Measurements from ENCODE around the gene MND1.

The MND1 gene

GRCh38 chr4:153434190-153434589 lies 89.7 kb downstream of the MND1 start:
- H3K4me3 ChIP-seq (ENCODE audit: insufficient read length, low read depth), result no peak overlapping the region
- no peaks in the 10 kb centered on the region for H3K4me1 ChIP-seq (ENCODE audit: insufficient read depth, insufficient read length)
- no peaks in the 10 kb centered on the region for H3K9me3 ChIP-seq (ENCODE audit: insufficient read depth, low read length)
- no peak for DNase-seq (ENCODE audit: low read depth, low spot score)
- no peak overlapping the region for H3K9ac ChIP-seq (ENCODE audit: insufficient read length, low read depth)
- TF ChIP-seq SUZ12 (IDR thresholded peaks at IDR 0.05; ENCODE audit: extremely low read depth, insufficient read depth, insufficient read length) (no peak), YY1 (IDR thresholded peaks at IDR 0.05; ENCODE audit: insufficient read depth, insufficient read length) (no peak), ZNF274 (IDR thresholded peaks at IDR 0.05; ENCODE audit: low read depth, low read length) (no peak)
- no peaks in the 10 kb centered on the region for H3K27me3 ChIP-seq (ENCODE audit: insufficient read depth, insufficient read length)
- H3K36me3 ChIP-seq (ENCODE audit: insufficient read depth, insufficient read length, low read length), result no peaks in the 10 kb centered on the region

GRCh38 chr4:153438916-153439756 lies 94.6 kb downstream of the MND1 start:
- Histone ChIP-seq H3K4me1 (ENCODE audit: insufficient read depth, insufficient read length) (no peaks in the 10 kb centered on the region), H3K27me3 (ENCODE audit: insufficient read depth, insufficient read length) (no peaks in the 10 kb centered on the region), H3K9me3 (ENCODE audit: insufficient read depth, low read length) (no peaks in the 10 kb centered on the region), H3K4me3 (ENCODE audit: insufficient read length, low read depth) (no peak overlapping the region), H3K9ac (ENCODE audit: insufficient read length, low read depth) (no peak overlapping the region), H3K36me3 (ENCODE audit: insufficient read depth, insufficient read length, low read length) (no peaks in the 10 kb centered on the region)
- TF ChIP-seq ZNF274 (IDR thresholded peaks at IDR 0.05; ENCODE audit: low read depth, low read length), result no peak
- TF ChIP-seq SUZ12 (IDR thresholded peaks at IDR 0.05; ENCODE audit: extremely low read depth, insufficient read depth, insufficient read length), result no peak
- no peak for TF ChIP-seq YY1 (IDR thresholded peaks at IDR 0.05; ENCODE audit: insufficient read depth, insufficient read length)
- DNase-seq (ENCODE audit: low read depth, low spot score), result no peak

GRCh38 chr4:153439831-153440230 lies 95.3 kb downstream of the MND1 start:
- Histone ChIP-seq H3K9ac (ENCODE audit: insufficient read length, low read depth) (no peak overlapping the region), H3K27me3 (ENCODE audit: insufficient read depth, insufficient read length) (no peaks in the 10 kb centered on the region), H3K9me3 (ENCODE audit: insufficient read depth, low read length) (no peaks in the 10 kb centered on the region), H3K4me3 (ENCODE audit: insufficient read length, low read depth) (no peak overlapping the region), H3K4me1 (ENCODE audit: insufficient read depth, insufficient read length) (no peaks in the 10 kb centered on the region), H3K36me3 (ENCODE audit: insufficient read depth, insufficient read length, low read length) (no peaks in the 10 kb centered on the region)
- DNase-seq (ENCODE audit: low read depth, low spot score), result no peak
- TF ChIP-seq YY1 (IDR thresholded peaks at IDR 0.05; ENCODE audit: insufficient read depth, insufficient read length) (no peak), SUZ12 (IDR thresholded peaks at IDR 0.05; ENCODE audit: extremely low read depth, insufficient read depth, insufficient read length) (no peak)

- Histone ChIP-seq H3K4me1 (ENCODE audit: insufficient read depth, insufficient read length) (no peaks in the 10 kb centered on the region), H3K36me3 (ENCODE audit: insufficient read depth, insufficient read length, low read length) (no peaks in the 10 kb centered on the region), H3K9ac (ENCODE audit: insufficient read length, low read depth) (no peak overlapping the region), H3K4me3 (ENCODE audit: insufficient read length, low read depth) (no peak overlapping the region), H3K9me3 (ENCODE audit: insufficient read depth, low read length) (no peaks in the 10 kb centered on the region), H3K27me3 (ENCODE audit: insufficient read depth, insufficient read length) (no peaks in the 10 kb centered on the region)
- no peak for TF ChIP-seq YY1 (IDR thresholded peaks at IDR 0.05; ENCODE audit: insufficient read depth, insufficient read length)
- TF ChIP-seq SUZ12 (IDR thresholded peaks at IDR 0.05; ENCODE audit: extremely low read depth, insufficient read depth, insufficient read length), result no peak
- TF ChIP-seq ZNF274 (IDR thresholded peaks at IDR 0.05; ENCODE audit: low read depth, low read length), result no peak
- no peak for DNase-seq (ENCODE audit: low read depth, low spot score)
Measured at GRCh38 chr4:153440475-153440874, 96.0 kb downstream of the MND1 start.

- Histone ChIP-seq H3K4me1 (ENCODE audit: insufficient read depth, insufficient read length) (peaks cover 3% of the 10 kb centered on the region), H3K36me3 (ENCODE audit: insufficient read depth, insufficient read length, low read length) (no peaks in the 10 kb centered on the region), H3K9ac (ENCODE audit: insufficient read length, low read depth) (no peak overlapping the region), H3K27me3 (ENCODE audit: insufficient read depth, insufficient read length) (no peaks in the 10 kb centered on the region), H3K9me3 (ENCODE audit: insufficient read depth, low read length) (no peaks in the 10 kb centered on the region), H3K4me3 (ENCODE audit: insufficient read length, low read depth) (no peak overlapping the region)
- no peak for DNase-seq (ENCODE audit: low read depth, low spot score)
- TF ChIP-seq YY1 (IDR thresholded peaks at IDR 0.05; ENCODE audit: insufficient read depth, insufficient read length) (no peak), ZNF274 (IDR thresholded peaks at IDR 0.05; ENCODE audit: low read depth, low read length) (no peak), SUZ12 (IDR thresholded peaks at IDR 0.05; ENCODE audit: extremely low read depth, insufficient read depth, insufficient read length) (no peak)
Measured at GRCh38 chr4:153447175-153447905, 102.9 kb downstream of the MND1 start.

- Histone ChIP-seq H3K36me3 (ENCODE audit: insufficient read depth, insufficient read length, low read length) (no peaks in the 10 kb centered on the region), H3K4me1 (ENCODE audit: insufficient read depth, insufficient read length) (peaks cover 5% of the 10 kb centered on the region), H3K9ac (ENCODE audit: insufficient read length, low read depth) (no peak overlapping the region), H3K27me3 (ENCODE audit: insufficient read depth, insufficient read length) (no peaks in the 10 kb centered on the region), H3K4me3 (ENCODE audit: insufficient read length, low read depth) (no peak overlapping the region), H3K9me3 (ENCODE audit: insufficient read depth, low read length) (no peaks in the 10 kb centered on the region)
- TF ChIP-seq ZNF274 (IDR thresholded peaks at IDR 0.05; ENCODE audit: low read depth, low read length), result no peak
- TF ChIP-seq SUZ12 (IDR thresholded peaks at IDR 0.05; ENCODE audit: extremely low read depth, insufficient read depth, insufficient read length), result no peak
- no peak for TF ChIP-seq YY1 (IDR thresholded peaks at IDR 0.05; ENCODE audit: insufficient read depth, insufficient read length)
- DNase-seq (ENCODE audit: low read depth, low spot score), result no peak
Measured at GRCh38 chr4:153448003-153448731, 103.7 kb downstream of the MND1 start.

- Histone ChIP-seq H3K4me3 (ENCODE audit: insufficient read length, low read depth) (no peak overlapping the region), H3K9me3 (ENCODE audit: insufficient read depth, low read length) (no peaks in the 10 kb centered on the region), H3K36me3 (ENCODE audit: insufficient read depth, insufficient read length, low read length) (no peaks in the 10 kb centered on the region), H3K27me3 (ENCODE audit: insufficient read depth, insufficient read length) (no peaks in the 10 kb centered on the region), H3K9ac (ENCODE audit: insufficient read length, low read depth) (no peak overlapping the region), H3K4me1 (ENCODE audit: insufficient read depth, insufficient read length) (peaks cover 5% of the 10 kb centered on the region)
- TF ChIP-seq YY1 (IDR thresholded peaks at IDR 0.05; ENCODE audit: insufficient read depth, insufficient read length) (no peak), SUZ12 (IDR thresholded peaks at IDR 0.05; ENCODE audit: extremely low read depth, insufficient read depth, insufficient read length) (no peak)
- DNase-seq (ENCODE audit: low read depth, low spot score), result no peak
Measured at GRCh38 chr4:153449338-153449737, 104.8 kb downstream of the MND1 start.

All from NT2/D1 (cell line).